K562 (cell line): ENCODE data around the gene GALE. TPM values are rescaled to one million over a fixed set of nuclear protein-coding genes. Genes with fewer than 3 reads are reported as not detected.

Source experiments
- BACH1 ChIP-seq: fragments of 200-800 bp; sonication (Bioruptor generic); IDR thresholded peaks from 2 replicates; pipeline ENCODE4 v1.6.1; 2016; ENCODE audit warnings: missing genetic modification characterization, missing compliant biosample characterization
- CBX1 ChIP-seq: sonication (generic); IDR thresholded peaks from 2 replicates; pipeline ENCODE4 v1.6.1; 2016; ENCODE audit warnings: antibody characterized with exemption, low read depth, mild to moderate bottlenecking
- CCNT2 ChIP-seq: IDR thresholded peaks from 2 replicates; pipeline ENCODE4 v1.6.1; 2011; ENCODE audit warnings: borderline replicate concordance, low read depth, mild to moderate bottlenecking, moderate library complexity, mixed read lengths, low read length; ENCODE audit not compliant: insufficient read length; ENCODE audit errors: extremely low read depth
- FOXJ2 ChIP-seq: fragments of 200-800 bp; sonication (Bioruptor generic); IDR thresholded peaks from 2 replicates; pipeline ENCODE4 v1.6.1; 2016; ENCODE audit warnings: missing genetic modification characterization, missing compliant biosample characterization
- FOXJ3 ChIP-seq: sonication (generic); formaldehyde crosslinking; IDR thresholded peaks from 2 replicates; pipeline ENCODE4 v1.4.0; 2020; ENCODE audit warnings: mild to moderate bottlenecking, missing genetic modification reagents
- FOXK1 ChIP-seq: sonication (generic); formaldehyde crosslinking; IDR thresholded peaks from 2 replicates; pipeline ENCODE4 v1.8.0; 2022; ENCODE audit warnings: missing genetic modification reagents, mild to moderate bottlenecking, borderline replicate concordance
- FOXO4 ChIP-seq: fragments of 450-650 bp; formaldehyde crosslinking; IDR thresholded peaks from 2 replicates; pipeline ENCODE4 v1.4.0; 2020; ENCODE audit warnings: mild to moderate bottlenecking, moderate library complexity
- KLF6 ChIP-seq: fragments of 250-450 bp; sonication (Bioruptor Pico); IDR thresholded peaks from 2 replicates; pipeline ENCODE4 v1.4.0; 2020; ENCODE audit warnings: mild to moderate bottlenecking, moderate library complexity, borderline replicate concordance
- MYC ChIP-seq, 2 experiments: fragments of 250-450 bp in 1 of 2; sonication (Bioruptor Pico) in 1 of 2; IDR thresholded peaks; 2 replicates each; pipeline versions ENCODE4 v1.5.1 to v1.6.1; 2012 to 2021; ENCODE audit warnings: low read depth in 2 of 2, borderline replicate concordance in 1 of 2, improper control_type of control experiment in 1 of 2, low read length in 1 of 2, mild to moderate bottlenecking in 1 of 2, moderate library complexity in 1 of 2
- NFE2 ChIP-seq: IDR thresholded peaks from 2 replicates; pipeline ENCODE4 v1.6.1; 2014; ENCODE audit warnings: antibody characterized with exemption, low read depth
- NRF1 ChIP-seq, 2 experiments: fragments of 450-650 bp; IDR thresholded peaks in 1 of 2; conservative IDR thresholded peaks in 1 of 2; 2 replicates each; pipeline ENCODE4 v1.6.1; 2014; ENCODE audit warnings: mild to moderate bottlenecking in 2 of 2
- POLR2G ChIP-seq: fragments of 200-400 bp; formaldehyde crosslinking; IDR thresholded peaks from 2 replicates; pipeline ENCODE4 v1.6.1; 2017; ENCODE audit warnings: low read depth, mild to moderate bottlenecking, antibody characterized with exemption, low read length, moderate library complexity
- RBM14 ChIP-seq: fragments of 200-400 bp; formaldehyde crosslinking; IDR thresholded peaks from 2 replicates; pipeline ENCODE4 v1.6.1; 2018; ENCODE audit warnings: low read depth, mild to moderate bottlenecking, low read length, moderate library complexity, borderline replicate concordance; ENCODE audit not compliant: insufficient read depth
- SMARCA4 ChIP-seq: fragments of 450-650 bp; IDR thresholded peaks from 2 replicates; pipeline ENCODE4 v1.6.1; 2016
- TCF7 ChIP-seq: sonication (generic); IDR thresholded peaks from 2 replicates; pipeline ENCODE4 v1.6.1; 2016; ENCODE audit warnings: antibody characterized with exemption, borderline replicate concordance
- ZBTB49 ChIP-seq: sonication (generic); formaldehyde crosslinking; IDR thresholded peaks from 2 replicates; pipeline ENCODE4 v1.8.0; 2022; ENCODE audit warnings: missing genetic modification reagents, mild to moderate bottlenecking, borderline replicate concordance
- ZBTB9 ChIP-seq: fragments of 450-650 bp; formaldehyde crosslinking; IDR thresholded peaks from 2 replicates; pipeline ENCODE4 v1.4.0; 2020; ENCODE audit warnings: mild to moderate bottlenecking, moderate library complexity
- ZFX ChIP-seq: sonication (generic); formaldehyde crosslinking; IDR thresholded peaks from 2 replicates; pipeline ENCODE4 v1.8.0; 2022; ENCODE audit warnings: mild to moderate bottlenecking, missing genetic modification reagents, moderate library complexity
- ZNF431 ChIP-seq: sonication (generic); formaldehyde crosslinking; IDR thresholded peaks from 2 replicates; pipeline ENCODE4 v1.8.0; 2022; ENCODE audit warnings: mild to moderate bottlenecking, missing genetic modification reagents
- ZNF668 ChIP-seq: fragments of 250-450 bp; sonication (Bioruptor Pico); IDR thresholded peaks from 2 replicates; pipeline ENCODE4 v1.8.0; 2022; ENCODE audit warnings: mild to moderate bottlenecking, inconsistent platforms
- polyA plus RNA-seq, 8 experiments: library from polyadenylated mRNA; depleted of rRNA in 4 of 8; stranded (reverse) in 5 of 8; unstranded in 3 of 8; fragments of >200 nt; fragmentation: Nextera tagmentation in 2 of 8; fragmentation: Illumina TruSeq in 1 of 8; extraction: Ambion mirVana in 2 of 8; extraction: Trizol in 1 of 8; gene quantifications; 2 replicates each; pipeline versions ENCODE4 v1.2.1 to v1.2.3, GENCODE V29; 2011 to 2014; ENCODE audit warnings: inconsistent platforms in 1 of 8, missing spikeins in 1 of 8
- total RNA-seq, 7 experiments: library from RNA; depleted of rRNA in 6 of 7; stranded (reverse); fragments of >200 nt in 6 of 7; fragmentation: Illumina TruSeq in 2 of 7; extraction: Trizol in 2 of 7; gene quantifications; 2 replicates each; pipeline versions ENCODE4 v1.2.1 to v1.2.3, GENCODE V29; 2011 to 2021; ENCODE audit warnings: low replicate concordance in 1 of 7
- TF ChIP-seq, protein P1 (sequence below): fragments of 450-650 bp; IDR thresholded peaks from one replicate; pipeline ENCODE4 v1.6.1; 2018; ENCODE audit warnings: mild to moderate bottlenecking, moderate library complexity; ENCODE audit not compliant: partially characterized antibody

The GALE gene
- total and polyA plus RNA-seq, 9 of the 15 experiments (the other 6 are each of a cell fraction or from before 2014, with no cell fraction given), result 8.4 to 139 (median 88.3) TPM

GRCh38 chr1:23779826-23780371, 20.7 kb downstream of the GALE start (continued):
- no peak for TF ChIP-seq RBM14
- TF ChIP-seq MYC (IDR thresholded peaks at IDR 0.05; ENCODE audit: low read depth, low read length), result 0 out of 2 replicates have a peak, but pooled peaks have one; percentile 29
- no peak for TF ChIP-seq MYC (CRISPR knock-in tag; IDR thresholded peaks at IDR 0.05; ENCODE audit: borderline replicate concordance, low read depth)
- no peak for TF ChIP-seq ZBTB49
- no peak for TF ChIP-seq FOXJ2 (tag)
- TF ChIP-seq FOXK1 (CRISPR knock-in tag), result no peak
- no peak for TF ChIP-seq ZNF431 (CRISPR knock-in tag)
- TF ChIP-seq TCF7, result peak; percentile 28; the same call in 1 of the 2 replicates
- peak; percentile 81 for TF ChIP-seq SMARCA4
- TF ChIP-seq, protein P1, sequence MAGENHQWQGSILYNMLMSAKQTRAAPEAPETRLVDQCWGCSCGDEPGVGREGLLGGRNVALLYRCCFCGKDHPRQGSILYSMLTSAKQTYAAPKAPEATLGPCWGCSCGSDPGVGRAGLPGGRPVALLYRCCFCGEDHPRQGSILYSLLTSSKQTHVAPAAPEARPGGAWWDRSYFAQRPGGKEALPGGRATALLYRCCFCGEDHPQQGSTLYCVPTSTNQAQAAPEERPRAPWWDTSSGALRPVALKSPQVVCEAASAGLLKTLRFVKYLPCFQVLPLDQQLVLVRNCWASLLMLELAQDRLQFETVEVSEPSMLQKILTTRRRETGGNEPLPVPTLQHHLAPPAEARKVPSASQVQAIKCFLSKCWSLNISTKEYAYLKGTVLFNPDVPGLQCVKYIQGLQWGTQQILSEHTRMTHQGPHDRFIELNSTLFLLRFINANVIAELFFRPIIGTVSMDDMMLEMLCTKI, result no peak
- TF ChIP-seq NRF1 (conservative IDR thresholded peaks at IDR 0.05 in 1 of 2, IDR thresholded peaks at IDR 0.05 in 1 of 2), result no peak
- TF ChIP-seq KLF6 (CRISPR knock-in tag), result no peak
- TF ChIP-seq NFE2, result peak; percentile 92
- TF ChIP-seq FOXO4 (CRISPR knock-in tag), result no peak
- no peak for TF ChIP-seq CBX1
- no peak for TF ChIP-seq FOXJ3 (CRISPR knock-in tag)
- no peak for TF ChIP-seq CCNT2
- peak; percentile 51 for TF ChIP-seq ZFX
- TF ChIP-seq BACH1 (tag), result peak; percentile 82; the same call in 1 of the 2 replicates
- no peak for TF ChIP-seq ZBTB9
- TF ChIP-seq POLR2G, result no peak
- TF ChIP-seq ZNF668 (CRISPR knock-in tag), result 0 out of 2 replicates have a peak, but pooled peaks have one; percentile 30
